ENCODE measurements around the gene RSPO3.

Gene RSPO3

GRCh38 chr6:127160484-127160883 lies 42.0 kb downstream of the RSPO3 start:
- TF ChIP-seq CTCF (conservative IDR thresholded peaks at IDR 0.05), result no peak

GRCh38 chr6:127162836-127163235 lies 44.4 kb downstream of the RSPO3 start:
- H3K27ac ChIP-seq, result no peak overlapping the region

More at GRCh38 chr6:127160484-127160883, 42.0 kb downstream of the RSPO3 start:
- H3K27ac ChIP-seq, result no peak overlapping the region

DNA sequence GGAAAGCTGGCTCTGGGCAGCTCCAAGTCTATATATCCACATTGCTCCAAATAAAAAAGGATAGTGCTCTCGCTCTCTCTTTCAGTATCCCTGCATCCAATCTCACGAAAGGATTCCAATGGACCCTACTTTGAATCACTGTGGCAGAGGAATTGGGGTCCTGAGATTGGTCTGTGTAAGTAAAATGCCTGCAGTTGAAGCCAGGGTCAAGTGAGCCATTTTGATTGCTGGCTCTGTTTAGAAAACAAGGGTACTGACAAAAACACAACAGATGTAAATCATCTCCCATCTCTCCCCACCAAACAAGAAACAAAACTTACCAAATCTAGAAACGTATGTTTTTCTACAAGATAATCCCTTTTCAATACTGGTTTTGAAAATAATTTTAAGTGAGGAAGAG lies 45.6 kb downstream of the RSPO3 start:
- no peak for TF ChIP-seq CTCF (conservative IDR thresholded peaks at IDR 0.05)
- H3K27ac ChIP-seq, result no peak overlapping the region

More at GRCh38 chr6:127162836-127163235, 44.4 kb downstream of the RSPO3 start:
- TF ChIP-seq CTCF (conservative IDR thresholded peaks at IDR 0.05), result no peak

DNA sequence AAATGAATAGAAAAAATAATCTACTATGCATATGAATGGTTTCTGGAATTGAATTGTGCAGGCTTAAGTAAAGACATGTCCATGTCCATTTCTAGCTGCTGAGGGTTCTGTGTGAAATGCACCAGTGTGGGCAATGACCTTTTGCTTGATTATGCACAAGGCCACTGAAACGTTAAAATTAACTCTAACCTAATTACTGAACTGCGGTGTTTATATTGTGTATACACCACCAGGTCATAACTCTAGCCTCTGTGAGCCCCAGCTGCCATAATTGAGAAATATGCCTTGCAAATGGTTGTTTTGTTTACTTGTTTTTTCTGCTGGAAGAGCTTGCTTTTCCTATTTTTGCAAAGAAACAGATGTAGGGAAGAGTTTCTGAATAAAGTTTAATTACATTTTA lies 46.1 kb downstream of the RSPO3 start:
- TF ChIP-seq CTCF (conservative IDR thresholded peaks at IDR 0.05), result no peak
- H3K27ac ChIP-seq, result no peak overlapping the region

DNA sequence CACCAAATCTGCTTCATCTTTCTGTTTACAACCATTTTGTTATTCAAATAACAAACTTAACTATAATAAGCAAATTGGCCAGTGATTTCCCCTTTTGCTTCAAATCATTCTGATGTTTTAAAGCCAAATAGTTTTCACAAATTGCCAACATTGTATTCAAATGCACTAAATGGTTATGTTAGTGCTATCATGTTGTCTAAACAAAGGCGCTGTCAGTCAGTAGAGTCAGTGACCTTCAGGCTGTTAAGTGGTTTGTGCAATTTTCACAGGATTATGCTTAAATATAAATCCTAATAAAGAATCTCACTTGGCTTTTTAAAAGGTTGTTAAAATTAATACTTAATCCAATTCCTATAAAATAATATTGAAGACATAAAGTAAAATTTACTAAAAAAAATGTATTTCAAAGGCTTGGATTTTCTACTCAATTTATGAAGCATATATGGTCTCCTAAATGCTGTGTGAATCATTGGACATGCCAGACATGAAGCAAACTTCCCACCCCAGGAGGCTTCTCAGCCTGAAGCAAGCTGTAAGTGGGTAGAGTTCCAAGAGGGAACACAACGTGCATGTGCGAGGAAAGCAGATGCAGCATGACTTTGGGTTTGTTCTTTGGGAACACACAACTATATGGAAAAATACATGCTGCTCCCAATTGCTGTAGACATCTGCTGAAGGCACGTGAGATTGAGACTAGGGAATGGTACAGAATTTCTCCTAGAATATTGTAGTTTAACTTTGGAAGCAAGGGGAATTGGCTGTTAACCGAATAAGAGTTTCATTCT lies 54.9 kb downstream of the RSPO3 start:
- TF ChIP-seq CTCF (conservative IDR thresholded peaks at IDR 0.05), result no peak
- no peak overlapping the region for H3K27ac ChIP-seq

- H3K27ac ChIP-seq, result no peak overlapping the region
- no peak for TF ChIP-seq CTCF (conservative IDR thresholded peaks at IDR 0.05)
Observed at GRCh38 chr6:127176146-127176545, 57.7 kb downstream of the RSPO3 start.

DNA sequence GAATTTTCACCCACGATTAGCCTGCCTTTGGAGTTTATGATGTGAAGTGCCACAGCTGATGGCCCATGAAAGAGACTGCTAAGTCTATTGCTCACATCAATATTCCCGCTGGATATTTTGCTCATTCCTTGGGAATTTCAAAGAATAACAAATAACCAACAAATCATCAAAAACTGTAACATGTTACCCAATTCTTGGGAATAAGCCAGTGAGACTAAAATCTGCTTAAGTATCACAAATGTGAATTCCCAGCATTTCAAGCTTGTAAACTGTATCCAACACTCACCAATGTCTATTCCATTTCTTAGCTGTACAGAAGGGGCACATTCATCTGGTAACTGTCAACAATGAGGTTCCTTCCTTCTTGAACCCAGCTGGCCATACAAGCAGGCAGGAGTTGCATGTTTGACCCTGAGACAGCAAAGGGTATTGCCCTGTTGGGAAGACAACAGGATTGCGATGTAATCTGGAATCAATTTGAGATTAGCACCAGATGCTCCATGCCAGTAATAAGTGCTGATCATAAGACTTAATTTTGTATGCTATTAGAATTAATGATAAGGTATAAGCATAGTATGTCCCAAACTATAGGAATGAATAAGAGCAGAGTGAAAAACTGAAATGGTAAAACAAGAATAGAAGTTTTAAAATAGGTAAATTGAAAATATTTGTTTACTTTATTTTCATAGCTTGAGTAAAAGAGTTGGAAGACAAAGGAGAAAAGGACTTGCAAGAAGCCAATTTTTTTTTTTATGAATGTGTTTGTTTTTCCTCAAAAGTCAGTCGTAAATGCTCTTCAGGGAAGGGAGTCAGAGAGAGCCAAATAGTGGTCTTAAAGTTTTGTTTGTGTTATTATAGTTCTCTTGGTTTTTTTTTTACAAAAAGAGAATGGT lies 58.8 kb downstream of the RSPO3 start:
- H3K27ac ChIP-seq, result no peak overlapping the region
- no peak for TF ChIP-seq CTCF (conservative IDR thresholded peaks at IDR 0.05)

All from VCaP (cell line).